Fibroblast of villous mesenchyme (primary cell): ENCODE data around the gene C1D. TPM values are rescaled to one million over a fixed set of nuclear protein-coding genes. Genes with fewer than 3 reads are reported as not detected.

ENCODE experiments used
- DNase-seq: peaks from one replicate; pipeline ENCODE4 v3.0.0-alpha.2; 2010; ENCODE audit warnings: low read depth
- H3K4me3 ChIP-seq: 2 replicates; pipeline ENCODE4 v1.5.1; 2011; ENCODE audit warnings: low read depth, mild to moderate bottlenecking, low read length
- total RNA-seq: library from RNA; depleted of rRNA; stranded (reverse); fragments of >200 nt; gene quantifications from 2 replicates; pipeline ENCODE4 v1.2.3, GENCODE V29; 2012
- TF ChIP-seq, protein P1 (sequence below): IDR thresholded peaks from 2 replicates; pipeline ENCODE4 v1.5.1; 2012; ENCODE audit warnings: low read depth, mild to moderate bottlenecking, low read length; ENCODE audit not compliant: insufficient read depth

Gene C1D
- total RNA-seq, 1 donor = 31.5 TPM

DNA sequence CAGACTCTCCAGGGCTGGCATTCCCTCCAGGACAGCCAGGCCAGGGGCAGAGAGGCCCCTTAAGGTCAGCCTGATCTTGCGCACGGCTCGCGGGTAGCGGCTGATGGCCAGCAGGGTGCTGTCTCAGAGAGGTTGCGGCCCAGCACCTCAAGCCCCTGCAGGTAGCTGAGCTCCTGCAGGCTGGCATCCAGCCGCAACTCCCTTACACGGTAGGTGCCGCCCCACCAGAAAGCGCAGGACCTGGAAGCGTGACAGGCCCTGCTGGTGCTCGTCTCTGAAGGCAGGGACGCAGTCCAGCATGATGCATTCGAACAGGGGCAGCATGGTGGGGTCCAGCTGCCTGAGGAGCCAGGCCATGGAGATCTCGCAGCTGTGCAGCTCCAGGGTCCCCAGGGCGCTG is 38.9 kb downstream of the C1D start:
- no peak overlapping the region for H3K4me3 ChIP-seq
- no peak for DNase-seq
- TF ChIP-seq, protein P1, sequence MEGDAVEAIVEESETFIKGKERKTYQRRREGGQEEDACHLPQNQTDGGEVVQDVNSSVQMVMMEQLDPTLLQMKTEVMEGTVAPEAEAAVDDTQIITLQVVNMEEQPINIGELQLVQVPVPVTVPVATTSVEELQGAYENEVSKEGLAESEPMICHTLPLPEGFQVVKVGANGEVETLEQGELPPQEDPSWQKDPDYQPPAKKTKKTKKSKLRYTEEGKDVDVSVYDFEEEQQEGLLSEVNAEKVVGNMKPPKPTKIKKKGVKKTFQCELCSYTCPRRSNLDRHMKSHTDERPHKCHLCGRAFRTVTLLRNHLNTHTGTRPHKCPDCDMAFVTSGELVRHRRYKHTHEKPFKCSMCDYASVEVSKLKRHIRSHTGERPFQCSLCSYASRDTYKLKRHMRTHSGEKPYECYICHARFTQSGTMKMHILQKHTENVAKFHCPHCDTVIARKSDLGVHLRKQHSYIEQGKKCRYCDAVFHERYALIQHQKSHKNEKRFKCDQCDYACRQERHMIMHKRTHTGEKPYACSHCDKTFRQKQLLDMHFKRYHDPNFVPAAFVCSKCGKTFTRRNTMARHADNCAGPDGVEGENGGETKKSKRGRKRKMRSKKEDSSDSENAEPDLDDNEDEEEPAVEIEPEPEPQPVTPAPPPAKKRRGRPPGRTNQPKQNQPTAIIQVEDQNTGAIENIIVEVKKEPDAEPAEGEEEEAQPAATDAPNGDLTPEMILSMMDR = no peak

DNA sequence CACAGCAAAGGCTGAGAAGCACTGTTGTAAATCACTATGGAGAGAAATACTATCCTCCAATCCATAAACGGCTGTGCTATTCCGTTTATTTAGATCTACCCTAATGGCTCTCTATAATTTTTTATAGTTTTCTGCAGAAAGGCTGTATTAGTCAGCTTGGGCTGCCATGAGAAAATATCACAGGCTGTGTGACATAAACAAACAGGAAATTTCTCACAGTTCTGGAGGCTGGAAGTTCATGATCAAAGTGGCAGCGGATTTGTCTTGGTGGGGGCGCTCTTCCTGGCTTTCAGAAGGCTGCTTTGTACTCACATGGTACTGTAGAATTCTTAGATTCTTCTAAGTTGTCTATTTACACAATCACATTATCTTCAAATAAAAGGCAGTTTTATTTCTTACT is 44.1 kb downstream of the C1D start:
- TF ChIP-seq, protein P1 = no peak
- no peak overlapping the region for H3K4me3 ChIP-seq
- DNase-seq = peak; percentile 30

DNA sequence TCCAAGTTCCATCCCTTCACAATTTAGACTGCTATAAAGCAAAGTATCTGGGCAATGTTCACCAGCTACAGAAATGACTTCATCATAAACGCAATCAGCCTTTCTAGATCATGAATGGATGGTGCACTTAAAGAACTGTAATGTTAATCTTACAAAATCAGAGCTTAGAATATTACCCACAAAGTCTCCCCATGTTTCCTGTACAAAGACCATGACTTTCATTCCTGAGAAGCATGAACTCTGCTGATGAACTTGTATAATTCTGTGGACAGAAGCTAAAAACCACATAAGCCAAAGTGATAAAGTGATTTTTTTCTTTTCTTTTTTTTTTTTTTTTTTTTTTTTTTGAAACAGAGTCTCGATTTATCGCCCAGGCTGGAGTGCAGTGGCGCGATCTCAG is 53.3 kb downstream of the C1D start:
- no peak overlapping the region for H3K4me3 ChIP-seq
- TF ChIP-seq, protein P1 = no peak
- no peak for DNase-seq

DNA sequence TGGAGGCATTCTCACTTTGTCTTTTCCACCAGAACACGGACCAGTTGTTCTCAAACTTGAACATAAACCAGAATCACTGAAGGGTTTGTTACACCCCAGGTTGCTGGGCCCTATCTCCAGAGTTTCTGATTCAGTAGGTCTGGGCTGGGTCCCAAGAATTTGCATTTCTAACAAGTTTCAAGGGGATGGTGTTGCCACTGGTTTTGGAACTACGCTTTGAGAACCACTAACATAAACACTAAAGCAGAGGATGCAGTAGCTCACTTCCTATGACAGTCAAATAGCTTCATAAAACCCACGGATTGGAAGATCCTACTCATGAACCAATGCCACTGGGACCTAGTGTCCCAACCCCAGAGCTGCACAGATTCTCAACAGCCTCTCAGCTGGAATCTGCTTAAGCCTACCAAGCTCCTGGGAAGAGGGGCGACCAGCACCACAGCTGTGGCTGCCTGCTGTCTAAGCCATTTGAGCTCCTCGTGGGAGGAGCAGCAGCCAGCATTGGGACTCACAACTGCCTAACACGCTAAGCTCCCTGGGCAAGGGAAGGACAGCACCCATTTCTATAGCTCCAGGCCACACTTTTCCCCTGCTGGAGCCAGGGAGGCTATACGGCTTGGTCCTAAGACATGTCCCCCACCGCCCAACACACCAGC is 62.5 kb downstream of the C1D start:
- H3K4me3 ChIP-seq = no peak overlapping the region
- TF ChIP-seq, protein P1 = no peak
- DNase-seq = peak; percentile 14

DNA sequence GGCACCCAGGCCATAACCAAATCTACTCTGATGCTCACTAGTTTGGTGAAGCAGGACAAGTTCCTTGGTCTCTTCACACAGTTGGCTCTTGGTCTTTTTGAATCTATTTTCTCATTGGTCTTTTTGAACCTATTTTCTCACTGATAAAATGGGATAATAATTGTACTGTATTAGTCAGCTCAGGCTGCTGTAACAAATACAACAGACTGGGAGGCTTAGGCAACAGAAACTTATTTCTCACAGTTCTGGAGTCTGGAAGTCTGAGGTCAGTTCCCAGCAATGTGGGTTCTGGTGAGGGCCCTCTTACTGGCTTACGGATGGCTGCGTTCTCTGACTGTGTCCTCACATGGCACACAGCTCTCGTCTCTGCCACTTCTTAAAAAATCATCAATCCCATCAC is 63.5 kb downstream of the C1D start:
- no peak for DNase-seq
- TF ChIP-seq, protein P1 = no peak
- H3K4me3 ChIP-seq = no peak overlapping the region

DNA sequence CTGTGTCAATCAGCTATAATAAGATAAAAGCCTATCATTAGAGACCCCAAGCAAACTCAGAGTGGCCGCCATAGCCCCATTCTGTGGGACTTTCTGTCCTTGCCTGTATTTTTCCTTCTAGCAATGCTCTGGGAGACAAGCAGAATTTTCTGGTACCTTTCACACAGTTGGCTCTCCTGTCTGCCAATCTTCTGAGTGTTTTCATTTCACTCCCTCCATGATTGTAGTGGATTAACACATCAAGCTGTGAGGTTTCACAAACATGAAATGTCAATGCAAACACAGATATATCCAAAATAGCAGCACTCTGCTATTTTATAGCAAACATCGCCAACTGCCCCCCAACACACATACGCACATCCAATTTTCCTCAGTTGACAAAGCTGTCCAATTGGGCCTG is 64.9 kb downstream of the C1D start:
- no peak for DNase-seq
- H3K4me3 ChIP-seq = no peak overlapping the region
- TF ChIP-seq, protein P1 = no peak

DNA sequence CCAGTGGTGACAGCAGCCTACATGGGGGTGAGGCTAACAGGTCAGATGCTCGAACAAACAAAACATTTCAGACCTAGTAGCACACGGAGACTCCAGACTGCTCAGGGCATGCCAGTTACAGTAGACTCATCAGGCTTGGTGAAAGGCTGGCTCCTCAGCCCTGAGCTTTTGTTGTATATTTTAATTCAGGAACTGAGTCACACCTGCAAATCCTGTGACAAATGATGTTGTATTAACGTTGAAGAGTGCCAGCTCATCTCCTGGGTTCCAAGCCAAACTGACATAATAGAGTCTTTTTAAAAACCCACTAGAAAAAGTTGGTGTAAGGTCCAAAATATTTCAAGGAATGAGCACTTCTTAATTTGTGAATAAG is 65.3 kb downstream of the C1D start:
- DNase-seq = no peak
- no peak overlapping the region for H3K4me3 ChIP-seq
- TF ChIP-seq, protein P1 = no peak
